A549 (cell line): ENCODE results near the gene DLEU7. TPM values are rescaled to one million over a fixed set of nuclear protein-coding genes. Genes with fewer than 3 reads are reported as not detected.

Source experiments
- ATAC-seq, 2 experiments: fragments of 200-7000 bp in 1 of 2; fragments of >200 bp in 1 of 2; cut with Nextera tagmentation in 1 of 2; cut with Tn5 transposase in 1 of 2; 3 replicates each; pipeline versions ENCODE4 v1.8.0 to v1.9.1; 2018 to 2020; ENCODE audit warnings: mild to moderate bottlenecking in 1 of 2, moderate library complexity in 1 of 2
- CTCF ChIA-PET: fragments of 300-600 bp; sonication (Branson Sonifier 250); formaldehyde crosslinking; extraction: SDS; loops from one replicate; lab custom pipeline; 2021; ENCODE audit warnings: antibody characterized with exemption, inconsistent platforms; lab: Yijun Ruan, JAX
- POLR2A ChIA-PET: fragments of 350-600 bp; formaldehyde crosslinking; extraction: SDS; loops from one replicate; lab custom pipeline; 2021; ENCODE audit warnings: antibody characterized with exemption, inconsistent platforms; lab: Yijun Ruan, JAX
- DNase-seq, 2 experiments: peaks; one replicate each; pipeline versions ENCODE4 v3.0.0 to v3.0.0-alpha.2; 2011 to 2016; ENCODE audit warnings: low read depth in 1 of 2, low spot score in 1 of 2
- FAIRE-seq: peaks from 2 replicates; lab custom pipeline; 2011; peaks lifted over from hg19 to GRCh38; lab: Jason Lieb, UNC
- H3K27ac ChIP-seq, 2 experiments: fragments of >200 bp; sonication (Bioruptor Twin); formaldehyde crosslinking; 3 replicates each; pipeline ENCODE4 v1.5.1; 2016 to 2017
- H3K4me1 ChIP-seq: fragments of >200 bp; sonication (Bioruptor Twin); formaldehyde crosslinking; 3 replicates; pipeline ENCODE4 v1.6.1; 2016
- H3K4me2 ChIP-seq: fragments of >200 bp; sonication (Bioruptor Twin); formaldehyde crosslinking; 3 replicates; pipeline ENCODE4 v1.6.1; 2016
- H3K4me3 ChIP-seq: fragments of >200 bp; sonication (Bioruptor Twin); formaldehyde crosslinking; 3 replicates; pipeline ENCODE4 v1.5.1; 2016
- H3K9me3 ChIP-seq: fragments of >200 bp; sonication (Bioruptor Twin); formaldehyde crosslinking; 3 replicates; pipeline ENCODE4 v1.6.1; 2016
- CBX2 ChIP-seq: fragments of 200-600 bp; sonication (generic); IDR thresholded peaks from 2 replicates; pipeline ENCODE4 v1.6.1; 2016; ENCODE audit warnings: low read depth, mild to moderate bottlenecking, borderline replicate concordance
- CBX8 ChIP-seq: fragments of 200-600 bp; sonication (generic); IDR thresholded peaks from 2 replicates; pipeline ENCODE4 v1.6.1; 2016
- CHD4 ChIP-seq: fragments of 200-600 bp; sonication (generic); IDR thresholded peaks from 2 replicates; pipeline ENCODE4 v1.6.1; 2016; ENCODE audit warnings: antibody characterized with exemption, mild to moderate bottlenecking, borderline replicate concordance
- EHF ChIP-seq: fragments of 250-450 bp; sonication (Bioruptor Pico); IDR thresholded peaks from 2 replicates; pipeline ENCODE4 v1.5.0; 2020; ENCODE audit warnings: mild to moderate bottlenecking
- EHMT2 ChIP-seq: fragments of 200-600 bp; sonication (generic); IDR thresholded peaks from 2 replicates; pipeline ENCODE4 v1.6.1; 2016; ENCODE audit warnings: antibody characterized with exemption, low read depth, mild to moderate bottlenecking, moderate library complexity
- FOSL2 ChIP-seq, 2 experiments: fragments of 450-650 bp in 1 of 2; fragments of >200 bp in 1 of 2; sonication (Bioruptor Twin) in 1 of 2; formaldehyde crosslinking; IDR thresholded peaks; 2 replicates each; pipeline versions ENCODE4 v1.5.0 to v1.6.1; 2016 to 2020; ENCODE audit warnings: mild to moderate bottlenecking in 1 of 2, moderate library complexity in 1 of 2
- GATA3 ChIP-seq: IDR thresholded peaks from 2 replicates; pipeline ENCODE4 v1.6.1; 2012; ENCODE audit warnings: borderline replicate concordance
- HDAC2 ChIP-seq: fragments of 200-600 bp; sonication (generic); IDR thresholded peaks from 2 replicates; pipeline ENCODE4 v1.6.1; 2016
- HES2 ChIP-seq: fragments of >200 bp; sonication (Bioruptor Twin); formaldehyde crosslinking; IDR thresholded peaks from 2 replicates; pipeline ENCODE4 v1.6.1; 2016
- HMGXB4 ChIP-seq: fragments of 250-450 bp; sonication (Bioruptor Pico); IDR thresholded peaks from 2 replicates; pipeline ENCODE4 v1.5.0; 2021; ENCODE audit warnings: mild to moderate bottlenecking, moderate library complexity, borderline replicate concordance
- HOXB13 ChIP-seq: fragments of 250-450 bp; sonication (Bioruptor Pico); IDR thresholded peaks from 2 replicates; pipeline ENCODE4 v1.5.0; 2020; ENCODE audit warnings: low read depth, mild to moderate bottlenecking, moderate library complexity
- HOXB5 ChIP-seq: fragments of 250-450 bp; sonication (Bioruptor Pico); IDR thresholded peaks from 2 replicates; pipeline ENCODE4 v1.5.0; 2020; ENCODE audit warnings: mild to moderate bottlenecking, moderate library complexity
- JUN ChIP-seq, 2 experiments: fragments of >200 bp; sonication (Bioruptor Twin); formaldehyde crosslinking; IDR thresholded peaks; 2 replicates in 1 of 2; 3 replicates in 1 of 2; pipeline ENCODE4 v1.6.1; 2016 to 2017
- JUNB ChIP-seq: fragments of >200 bp; sonication (Bioruptor Twin); formaldehyde crosslinking; IDR thresholded peaks from 2 replicates; pipeline ENCODE4 v1.6.1; 2016
- NFE2L2 ChIP-seq: fragments of 150-350 bp; conservative IDR thresholded peaks from 2 replicates; pipeline ENCODE4 v1.6.1; 2014; ENCODE audit warnings: low read length
- PHF8 ChIP-seq: fragments of 200-600 bp; sonication (generic); IDR thresholded peaks from 2 replicates; pipeline ENCODE4 v1.6.1; 2016; ENCODE audit warnings: low read depth, mild to moderate bottlenecking, antibody characterized with exemption, moderate library complexity, borderline replicate concordance
- POLR2AphosphoS2 ChIP-seq: conservative IDR thresholded peaks from 2 replicates; pipeline ENCODE4 v1.6.1; 2012; ENCODE audit warnings: low read length, improper control_type of control experiment, inconsistent platforms
- RAD21 ChIP-seq, 2 experiments: fragments of >200 bp in 1 of 2; sonication (Bioruptor Twin) in 1 of 2; formaldehyde crosslinking in 1 of 2; IDR thresholded peaks in 1 of 2; conservative IDR thresholded peaks in 1 of 2; 2 replicates in 1 of 2; 3 replicates in 1 of 2; pipeline ENCODE4 v1.6.1; 2012 to 2018; ENCODE audit warnings: inconsistent platforms in 1 of 2
- REST ChIP-seq: fragments of 200-600 bp; sonication (generic); IDR thresholded peaks from 2 replicates; pipeline ENCODE4 v1.6.1; 2016; ENCODE audit warnings: antibody characterized with exemption, mild to moderate bottlenecking, moderate library complexity
- RFX5 ChIP-seq: fragments of 450-650 bp; IDR thresholded peaks from 2 replicates; pipeline ENCODE4 v1.7.1; 2014; ENCODE audit warnings: antibody characterized with exemption, mild to moderate bottlenecking, moderate library complexity
- RNF2 ChIP-seq: fragments of 200-600 bp; sonication (generic); IDR thresholded peaks from 2 replicates; pipeline ENCODE4 v1.6.1; 2016; ENCODE audit warnings: low read depth, mild to moderate bottlenecking, antibody characterized with exemption, moderate library complexity, borderline replicate concordance
- SMC3 ChIP-seq: fragments of >200 bp; sonication (Bioruptor Twin); formaldehyde crosslinking; IDR thresholded peaks from 3 replicates; pipeline ENCODE4 v1.6.1; 2018; ENCODE audit warnings: inconsistent platforms
- SREBF2 ChIP-seq: fragments of 450-650 bp; IDR thresholded peaks from 2 replicates; pipeline ENCODE4 v1.6.1; 2014; ENCODE audit warnings: mild to moderate bottlenecking, moderate library complexity
- ZSCAN20 ChIP-seq: fragments of 250-450 bp; sonication (Bioruptor Pico); IDR thresholded peaks from 2 replicates; pipeline ENCODE4 v1.8.0; 2022; ENCODE audit warnings: mild to moderate bottlenecking, moderate library complexity
- WGBS: methylation state at CpG from one replicate; pipeline ENCODE4 v1.1.6; 2017; ENCODE audit errors: missing lambda C conversion rate; 5-methylcytosine and 5-hydroxymethylcytosine counted together
- polyA plus RNA-seq, 4 experiments: library from polyadenylated mRNA; depleted of rRNA in 3 of 4; stranded (reverse); fragments of >200 nt; fragmentation: RNase III in 1 of 4; extraction: RNeasy Plus Mini Kit Qiagen cat#74134 plus additional on column Dnase treatment in 1 of 4; gene quantifications; 2 replicates in 3 of 4; 3 replicates in 1 of 4; pipeline ENCODE4 v1.2.3, GENCODE V29; 2011 to 2017

DLEU7 gene
- polyA plus RNA-seq, 2 of the 4 experiments (the other 2 are of a cell fraction), result not detected

- ChIA-PET CTCF (no interaction called here), POLR2A (no interaction called here)
- Histone ChIP-seq H3K4me3 (no peak overlapping the region), H3K4me1 (no peaks in the 10 kb centered on the region), H3K9me3 (no peaks in the 10 kb centered on the region), H3K4me2 (no peak overlapping the region), H3K27ac (no peak overlapping the region)
- FAIRE-seq (no peak), DNase-seq (no peak), ATAC-seq (no peak)
- 48% methylated on average over 1 of the region's 1 CpG for WGBS
- TF ChIP-seq HES2 (no peak), ZSCAN20 (CRISPR knock-in tag) (no peak), EHMT2 (no peak), FOSL2 (IDR thresholded peaks at IDR 0.05) (no peak), FOSL2 (CRISPR knock-in tag; IDR thresholded peaks at IDR 0.05) (no peak), SREBF2 (no peak), NFE2L2 (no peak), RNF2 (no peak), GATA3 (no peak), RFX5 (no peak), JUNB (no peak), EHF (CRISPR knock-in tag) (no peak), CBX8 (no peak), HOXB13 (CRISPR knock-in tag) (no peak), HMGXB4 (no peak), HDAC2 (no peak)
These were observed 1.7 kb upstream of the DLEU7 start for GRCh38 chr13:50845211-50845610.

- no peak overlapping the region for H3K27ac ChIP-seq
- no peak overlapping the region for H3K4me2 ChIP-seq
- FAIRE-seq, result no peak
- no peak for DNase-seq
- CTCF ChIA-PET, result no interaction called here
- ATAC-seq, result no peak
- TF ChIP-seq HES2 (no peak), EHMT2 (no peak), RAD21 (conservative IDR thresholded peaks at IDR 0.05 in 1 of 2, IDR thresholded peaks at IDR 0.05 in 1 of 2) (no peak), REST (no peak), HMGXB4 (no peak), JUN (IDR thresholded peaks at IDR 0.05) (no peak), CBX2 (no peak), PHF8 (no peak), POLR2AphosphoS2 (no peak), HOXB5 (CRISPR knock-in tag) (no peak), CHD4 (no peak), FOSL2 (IDR thresholded peaks at IDR 0.05) (no peak), FOSL2 (CRISPR knock-in tag; IDR thresholded peaks at IDR 0.05) (no peak), SMC3 (no peak)
- TF ChIP-seq, all 56 proteins: peak for 0
- no peaks in the 10 kb centered on the region for H3K9me3 ChIP-seq
- WGBS, result 58% methylated on average over 6 of the region's 6 CpGs
- no peak overlapping the region for H3K4me3 ChIP-seq
- no peaks in the 10 kb centered on the region for H3K4me1 ChIP-seq
- POLR2A ChIA-PET, result no interaction called here
These were observed 788 bp upstream of the DLEU7 start for GRCh38 chr13:50844084-50844875.
